HCT116 (cell line): ENCODE measurements around the gene WDR45B. TPM values are rescaled to one million over a fixed set of nuclear protein-coding genes. Genes with fewer than 3 reads are reported as not detected.

ENCODE experiments used
- ATAC-seq: fragments of 200-7000 bp; cut with Tn5 transposase; 2 replicates; pipeline ENCODE4 v1.9.1; 2020; ENCODE audit warnings: mild to moderate bottlenecking, moderate library complexity
- BruUV-seq: library from RNA; stranded (reverse); fragments of 400-500 nt; replicated peaks from 2 replicates; lab custom pipeline; 2021; lab: Mats Ljungman, UMichigan
- CTCF ChIA-PET: fragments of 300-600 bp; sonication (Branson Sonifier 250); formaldehyde crosslinking; loops from one replicate; lab custom pipeline; 2021; ENCODE audit warnings: antibody characterized with exemption; lab: Charles Lee
- POLR2A ChIA-PET: fragments of 300-600, 350-600 bp; sonication (Branson Sonifier 250); formaldehyde crosslinking; loops from one replicate; lab custom pipeline; 2021; ENCODE audit warnings: antibody characterized with exemption; lab: Charles Lee
- RAD21 ChIA-PET, 2 experiments: fragments of 300-600 bp; sonication (Branson Sonifier 250); formaldehyde crosslinking; loops; one replicate each; lab custom pipeline; 2023; ENCODE audit warnings: low total read pairs in 2 of 2; ENCODE audit not compliant: uncharacterized antibody in 2 of 2, unreplicated experiment in 2 of 2, low non-redundant PET in 1 of 2; lab: Charles Lee
- DNase-seq: peaks from one replicate; pipeline ENCODE4 v3.0.0-alpha.2; 2010; ENCODE audit warnings: low read depth, low spot score
- H2AFZ ChIP-seq: fragments of 200-600 bp; shearing (Covaris generic), sonication (generic); 2 replicates; pipeline ENCODE4 v1.6.1; 2017; ENCODE audit warnings: low read depth, mixed run types, mixed read lengths, antibody characterized with exemption, low read length; ENCODE audit not compliant: poor library complexity, severe bottlenecking
- H3K27ac ChIP-seq: 2 replicates; pipeline ENCODE4 v1.5.1; 2012; ENCODE audit warnings: low read depth, low read length
- H3K27me3 ChIP-seq: fragments of 200-600 bp; sonication (generic); 2 replicates; pipeline ENCODE4 v1.6.1; 2016; ENCODE audit warnings: mixed run types, low read length, mixed read lengths; ENCODE audit not compliant: insufficient read depth
- H3K36me3 ChIP-seq, 2 experiments: fragments of 200-500 bp in 1 of 2; fragments of 200-600 bp in 1 of 2; sonication (Bioruptor generic) in 1 of 2; sonication (generic) in 1 of 2; 2 replicates each; pipeline versions ENCODE4 v1.5.1 to v1.6.1; 2014 to 2016; ENCODE audit warnings: low read length in 2 of 2, inconsistent platforms in 1 of 2, mixed read lengths in 1 of 2, mixed run types in 1 of 2; ENCODE audit not compliant: insufficient read depth in 2 of 2, control insufficient read depth in 1 of 2
- H3K4me1 ChIP-seq, 2 experiments: fragments of 200-600 bp in 1 of 2; sonication (generic) in 1 of 2; 2 replicates each; pipeline versions ENCODE4 v1.5.1 to v1.6.1; 2012 to 2017; ENCODE audit warnings: low read length in 2 of 2, inconsistent platforms in 1 of 2, mild to moderate bottlenecking in 1 of 2, mixed read lengths in 1 of 2, mixed run types in 1 of 2, moderate library complexity in 1 of 2; ENCODE audit not compliant: insufficient read depth in 2 of 2, control insufficient read depth in 1 of 2
- H3K4me2 ChIP-seq: fragments of 200-600 bp; sonication (generic); 2 replicates; pipeline ENCODE4 v1.6.1; 2017; ENCODE audit warnings: mixed run types, low read length, mixed read lengths
- H3K4me3 ChIP-seq, 2 experiments: fragments of 200-600 bp in 1 of 2; sonication (generic) in 1 of 2; replicated peaks in 1 of 2; 2 replicates each; pipeline ENCODE4 v1.5.1; 2011 to 2016; ENCODE audit warnings: low read length in 2 of 2, control low read depth in 1 of 2, low read depth in 1 of 2, mild to moderate bottlenecking in 1 of 2, mixed read lengths in 1 of 2, mixed run types in 1 of 2
- H3K79me2 ChIP-seq: fragments of 200-600 bp; sonication (generic); 2 replicates; pipeline ENCODE4 v1.6.1; 2017; ENCODE audit warnings: mild to moderate bottlenecking, mixed run types, low read length, moderate library complexity, mixed read lengths; ENCODE audit not compliant: insufficient read depth
- H3K9ac ChIP-seq: fragments of 200-600 bp; sonication (generic); 2 replicates; pipeline ENCODE4 v1.6.1; 2016; ENCODE audit warnings: low read length, mixed read lengths
- H3K9me2 ChIP-seq: fragments of 200-600 bp; sonication (generic), shearing (Covaris generic); 2 replicates; pipeline ENCODE4 v1.6.1; 2017; ENCODE audit warnings: mixed run types, mild to moderate bottlenecking, moderate library complexity; ENCODE audit not compliant: insufficient read depth
- H3K9me3 ChIP-seq, 2 experiments: fragments of 200-500 bp in 1 of 2; fragments of 200-600 bp in 1 of 2; sonication (Bioruptor generic) in 1 of 2; sonication (generic) in 1 of 2; 2 replicates each; pipeline ENCODE4 v1.6.1; 2014 to 2017; ENCODE audit warnings: low read length in 2 of 2, mixed read lengths in 2 of 2, inconsistent platforms in 1 of 2, low read depth in 1 of 2, mild to moderate bottlenecking in 1 of 2, mixed run types in 1 of 2, moderate library complexity in 1 of 2; ENCODE audit not compliant: control insufficient read depth in 1 of 2, insufficient read depth in 1 of 2
- H4K20me1 ChIP-seq: fragments of 200-600 bp; sonication (generic), shearing (Covaris generic); 2 replicates; pipeline ENCODE4 v1.6.1; 2017; ENCODE audit warnings: mixed run types, mild to moderate bottlenecking, moderate library complexity; ENCODE audit not compliant: insufficient read depth
- ATF3 ChIP-seq: IDR thresholded peaks from 2 replicates; pipeline ENCODE4 v1.6.1; 2012
- CEBPB ChIP-seq: IDR thresholded peaks from 2 replicates; pipeline ENCODE4 v1.6.1; 2012; ENCODE audit warnings: low read depth
- EGR1 ChIP-seq: IDR thresholded peaks from 2 replicates; pipeline ENCODE4 v1.6.1; 2012; ENCODE audit warnings: low read depth
- EZH2 ChIP-seq: fragments of 200-600 bp; sonication (generic); IDR thresholded peaks from 2 replicates; pipeline ENCODE4 v1.6.1; 2017; ENCODE audit warnings: antibody characterized with exemption, mixed run types
- EZH2phosphoT487 ChIP-seq: fragments of 200-600 bp; IDR thresholded peaks from 2 replicates; pipeline ENCODE4 v1.6.1; 2018; ENCODE audit warnings: antibody characterized with exemption, borderline replicate concordance
- FOSL1 ChIP-seq: IDR thresholded peaks from 2 replicates; pipeline ENCODE4 v1.6.1; 2012; ENCODE audit warnings: low read depth
- POLR2A ChIP-seq: IDR thresholded peaks from 2 replicates; pipeline ENCODE4 v1.7.0; 2011; ENCODE audit warnings: borderline replicate concordance; ENCODE audit not compliant: insufficient read depth, insufficient read length; ENCODE audit errors: extremely low read depth
- POLR2AphosphoS5 ChIP-seq: IDR thresholded peaks from 2 replicates; pipeline ENCODE4 v1.6.1; 2011; ENCODE audit warnings: mild to moderate bottlenecking, low read depth, low read length, moderate library complexity
- RAD21 ChIP-seq: IDR thresholded peaks from 2 replicates; pipeline ENCODE4 v1.6.1; 2012; ENCODE audit warnings: low read depth, mild to moderate bottlenecking
- REST ChIP-seq: IDR thresholded peaks from 2 replicates; pipeline ENCODE4 v1.6.1; 2012; ENCODE audit warnings: low read depth
- SIN3A ChIP-seq: IDR thresholded peaks from 2 replicates; pipeline ENCODE4 v1.6.1; 2012; ENCODE audit warnings: low read depth
- SP1 ChIP-seq: IDR thresholded peaks from 2 replicates; pipeline ENCODE4 v1.6.1; 2012; ENCODE audit warnings: low read depth
- TCF7L2 ChIP-seq: IDR thresholded peaks from 2 replicates; pipeline ENCODE4 v1.7.0; 2011; ENCODE audit warnings: borderline replicate concordance, inconsistent platforms; ENCODE audit not compliant: insufficient read depth, insufficient read length; ENCODE audit errors: extremely low read depth
- ZBTB33 ChIP-seq: IDR thresholded peaks from 2 replicates; pipeline ENCODE4 v1.6.1; 2011; ENCODE audit warnings: mild to moderate bottlenecking, low read length, moderate library complexity; ENCODE audit not compliant: insufficient replicate concordance; ENCODE audit errors: extremely low read depth
- intact Hi-C: fragments of 100-400 bp; cut with micrococcal nuclease; formaldehyde crosslinking; loops from 2 replicates; pipeline ENCODE4 v1.10.0; 2022
- total RNA-seq: library from RNA; stranded (reverse); gene quantifications from one replicate; pipeline ENCODE4 v1.2.1, GENCODE V29; 2021; ENCODE audit not compliant: unreplicated experiment

The WDR45B gene
- total RNA-seq, 1 experiment from 2014 or later, result 117 TPM

- Histone ChIP-seq H3K4me1 (peaks cover 0 to 5% of the 10 kb centered on the region in 2 experiments; a peak in 1 of 4 replicates), H3K9ac (no peak overlapping the region), H3K4me2 (no peak overlapping the region), H3K27me3 (no peaks in the 10 kb centered on the region)
- no TSS peak for BruUV-seq
- no peak for ATAC-seq
- TF ChIP-seq EZH2phosphoT487 (no peak), SIN3A (no peak)
- TF ChIP-seq, all 23 proteins: peak for 0
- DNase-seq, result no peak
- ChIA-PET CTCF (no interaction called here), POLR2A (no interaction called here), RAD21 (no interaction called here)
- H3K36me3 ChIP-seq, result no peaks in the 10 kb centered on the region
- no peak overlapping the region for H3K27ac ChIP-seq
- peaks cover 1 to 7% of the 10 kb centered on the region in 2 experiments; a peak in 2 of 4 replicates for H3K9me3 ChIP-seq
- intact Hi-C loops, result no loop called here
- H2AFZ ChIP-seq, result no peak overlapping the region
- H3K4me3 ChIP-seq, result no peak overlapping the region
- no peaks in the 10 kb centered on the region for H4K20me1 ChIP-seq
- H3K79me2 ChIP-seq, result no peaks in the 10 kb centered on the region
- H3K9me2 ChIP-seq, result no peaks in the 10 kb centered on the region
These were observed 40.8 kb upstream of the WDR45B start for GRCh38 chr17:82689077-82689476.

- DNase-seq, result no peak
- ChIA-PET CTCF (no interaction called here), RAD21 (interaction anchor here in 1 of 2 experiments (0.6 kb wide), 1 partner anchor 29 kb away, joined by 3 read pairs; the partner anchor contains the start of gene FN3KRP)
- no peak overlapping the region for H3K9ac ChIP-seq
- H4K20me1 ChIP-seq, result no peaks in the 10 kb centered on the region
- no peak for ATAC-seq
- TF ChIP-seq POLR2A (no peak), CEBPB (no peak), EZH2 (no peak), ZBTB33 (no peak), EZH2phosphoT487 (no peak), RAD21 (no peak), FOSL1 (no peak), SP1 (no peak), POLR2AphosphoS5 (no peak), EGR1 (no peak), ATF3 (no peak), TCF7L2 (no peak), REST (no peak)
- TF ChIP-seq, all 23 proteins: peak for 0
- intact Hi-C loops, result no loop called here
- no peaks in the 10 kb centered on the region for H3K9me3 ChIP-seq
- POLR2A ChIA-PET, result no interaction called here
- no peaks in the 10 kb centered on the region for H3K27me3 ChIP-seq
- BruUV-seq, result no TSS peak
- H3K36me3 ChIP-seq, result no peaks in the 10 kb centered on the region
- H2AFZ ChIP-seq, result no peak overlapping the region
- no peak overlapping the region for H3K4me2 ChIP-seq
- H3K79me2 ChIP-seq, result no peaks in the 10 kb centered on the region
- no peaks in the 10 kb centered on the region for H3K9me2 ChIP-seq
- peaks cover 0 to 5% of the 10 kb centered on the region in 2 experiments; a peak in 1 of 4 replicates for H3K4me1 ChIP-seq
- H3K27ac ChIP-seq, result no peak overlapping the region
- no peak overlapping the region for H3K4me3 ChIP-seq
These were observed 39.6 kb upstream of the WDR45B start for GRCh38 chr17:82687871-82688270.
